ENCODE results near the gene PYCR2.

The PYCR2 gene

DNA sequence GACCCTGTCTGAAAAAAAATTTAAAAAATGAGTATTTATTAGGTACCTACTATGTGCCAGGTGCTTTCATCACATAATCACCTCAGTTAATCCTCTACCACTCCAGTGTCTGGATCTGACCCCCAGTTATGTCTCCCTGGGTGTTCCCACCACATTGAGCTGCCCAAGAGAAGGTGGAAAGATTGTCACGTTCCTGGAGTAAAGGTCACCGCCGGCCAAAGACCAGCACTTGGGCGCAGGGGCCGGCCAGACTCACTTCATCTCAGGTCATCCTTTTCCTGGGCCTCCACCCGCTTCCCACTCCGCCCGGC, 714 bp downstream of the PYCR2 start:
- no peak for DNase-seq (ENCODE audit: low spot score)
- ChIA-PET CTCF (interaction anchor here (0.9 to 1.9 kb wide), 3 partner anchors 12 to 449 kb away, joined by 3 to 11 read pairs (median 4); partner anchors contain the start of gene TMEM63A), POLR2A (ENCODE audit: low non-redundant PET) (interaction anchor here (0.5 to 3.6 kb wide), 3 partner anchors 41 to 496 kb away, joined by 3 to 22 read pairs (median 4); partner anchors contain the start of genes SRP9 and TMEM63A)
- TF ChIP-seq CTCF (conservative IDR thresholded peaks at IDR 0.05; ENCODE audit: low read depth): no peak
- H3K27ac ChIP-seq: peak overlapping the region; percentile 97

GRCh38 chr1:225921734-225922709, 2.0 kb downstream of the PYCR2 start:
- peak; percentile 97 for DNase-seq (ENCODE audit: low spot score)
- peak overlapping the region; percentile 97 for H3K27ac ChIP-seq
- TF ChIP-seq CTCF (conservative IDR thresholded peaks at IDR 0.05; ENCODE audit: low read depth): no peak
- ChIA-PET CTCF (interaction anchor here (0.5 to 1.9 kb wide), 6 partner anchors 14 to 597 kb away, joined by 3 to 11 read pairs (median 4); partner anchors contain the start of gene TMEM63A), POLR2A (ENCODE audit: low non-redundant PET) (interaction anchor here (0.5 to 3.6 kb wide), 3 partner anchors 22 to 39 kb away, joined by 3 to 22 read pairs (median 3); partner anchors contain the start of gene TMEM63A)

DNA sequence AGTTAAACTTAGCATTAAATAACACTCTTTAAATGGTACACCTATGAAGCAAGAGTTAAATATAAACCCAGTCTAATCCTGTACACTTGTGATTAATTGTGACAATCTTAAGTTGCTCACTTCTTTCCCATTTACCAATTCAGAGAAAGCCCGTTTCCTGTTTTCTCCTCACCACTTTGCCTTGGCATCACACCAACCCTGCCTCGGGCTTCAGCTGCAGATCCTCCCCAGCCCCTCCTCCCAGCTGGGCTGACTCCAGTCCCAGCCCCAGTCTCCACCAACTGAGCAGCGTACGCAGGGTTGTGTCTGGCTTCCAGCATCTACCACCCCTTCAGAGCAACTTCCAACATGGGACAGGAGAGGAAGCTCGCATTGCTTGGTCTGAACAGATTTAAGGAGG, 4.1 kb downstream of the PYCR2 start:
- POLR2A ChIA-PET (ENCODE audit: low non-redundant PET): no interaction called here
- DNase-seq (ENCODE audit: low spot score): peak; percentile 93
- H3K27ac ChIP-seq: peak overlapping the region; percentile 86
- TF ChIP-seq CTCF (conservative IDR thresholded peaks at IDR 0.05; ENCODE audit: low read depth): no peak
- CTCF ChIA-PET: interaction anchor here (0.5 to 1.6 kb wide), 7 partner anchors 8 to 445 kb away, joined by 3 to 6 read pairs (median 3); partner anchors contain the start of gene SRP9

- CTCF ChIA-PET: no interaction called here
- H3K27ac ChIP-seq: no peak overlapping the region
- TF ChIP-seq CTCF (conservative IDR thresholded peaks at IDR 0.05; ENCODE audit: low read depth): no peak
- POLR2A ChIA-PET (ENCODE audit: low non-redundant PET): interaction anchor here (0.6 kb wide), 1 partner anchor 27 kb away, joined by 7 read pairs; no protein-coding TSS in a partner anchor
- no peak for DNase-seq (ENCODE audit: low spot score)
Observed at GRCh38 chr1:225918280-225918679, 5.8 kb downstream of the PYCR2 start.

- peak; percentile 90 for DNase-seq (ENCODE audit: low spot score)
- POLR2A ChIA-PET (ENCODE audit: low non-redundant PET): no interaction called here
- H3K27ac ChIP-seq: peak overlapping the region; percentile 37; the same call in 1 of the 2 replicates
- no peak for TF ChIP-seq CTCF (conservative IDR thresholded peaks at IDR 0.05; ENCODE audit: low read depth)
- CTCF ChIA-PET: interaction anchor here (1.9 kb wide), 1 partner anchor 140 kb away, joined by 6 read pairs; the partner anchor contains the start of gene SRP9
Observed at GRCh38 chr1:225917536-225917935, 6.5 kb downstream of the PYCR2 start.

- peak overlapping the region; percentile 78 for H3K27ac ChIP-seq
- CTCF ChIA-PET: interaction anchor here (1.9 kb wide), 1 partner anchor 140 kb away, joined by 6 read pairs; the partner anchor contains the start of gene SRP9
- TF ChIP-seq CTCF (conservative IDR thresholded peaks at IDR 0.05; ENCODE audit: low read depth): no peak
- POLR2A ChIA-PET (ENCODE audit: low non-redundant PET): no interaction called here
- no peak for DNase-seq (ENCODE audit: low spot score)
Observed at GRCh38 chr1:225917101-225917500, 6.9 kb downstream of the PYCR2 start.
